ENCODE measurements around the gene RNF26. TPM values are rescaled to one million over a fixed set of nuclear protein-coding genes. Genes with fewer than 3 reads are reported as not detected.

The RNF26 gene
- total RNA-seq, 1 experiment from 2014 or later = 69.0 TPM

- intact Hi-C loops (cut with micrococcal nuclease; ENCODE audit: unreplicated experiment) = no loop called here
- in situ Hi-C loops (cut with HindIII; ENCODE audit: low pct_unique_long_range_greater_than_20kb, low sequenced_read_pairs) = no loop called here
- no peak within 1 kb of the TSS for H3K27ac ChIP-seq (ENCODE audit: low read length)
These were observed 12.3 kb downstream of the RNF26 start, which contains the start of gene MFRP for GRCh38 chr11:119346605-119347004. TSS of gene MFRP (minus strand) at chr11:119346705. CDS start at chr11:119346513, 192 bp downstream.

DNA sequence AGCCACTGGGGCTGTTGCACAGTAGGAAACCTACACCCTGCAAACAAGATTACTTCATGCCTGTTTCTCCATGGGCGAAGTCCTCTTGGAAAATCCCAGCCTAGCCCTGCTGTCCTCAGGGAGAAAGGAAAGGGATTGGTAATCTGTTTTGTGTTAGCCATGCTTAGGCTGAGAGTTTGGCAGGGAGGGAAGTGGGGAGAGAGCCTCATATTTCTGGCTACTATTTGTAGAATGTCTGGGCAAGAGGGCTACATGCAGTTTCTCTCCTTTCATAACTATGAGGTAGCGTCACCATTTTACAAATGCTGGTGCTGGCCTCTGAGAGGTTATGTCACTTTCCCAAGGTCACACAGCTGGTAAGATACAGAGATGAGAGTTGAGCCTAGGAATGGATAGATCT is 12.9 kb downstream of the RNF26 start:
- H3K9me3 ChIP-seq (ENCODE audit: control insufficient read depth, insufficient read depth, low read depth, low read length) = no peaks in the 10 kb centered on the region
- DNase-seq (ENCODE audit: low read depth, low spot score) = no peak
- no peaks in the 10 kb centered on the region for H3K36me3 ChIP-seq (ENCODE audit: control insufficient read depth, insufficient read depth, low read length)
- H3K4me3 ChIP-seq (ENCODE audit: low read depth in 2 of 2, low read length in 2 of 2) = no peak overlapping the region
- no peak for TF ChIP-seq TCF7L2 (IDR thresholded peaks at IDR 0.05; ENCODE audit: low read depth, low read length)
- no peak for TF ChIP-seq POLR2AphosphoS5 (IDR thresholded peaks at IDR 0.05; ENCODE audit: low read depth, low read length)
- TF ChIP-seq, protein P1, sequence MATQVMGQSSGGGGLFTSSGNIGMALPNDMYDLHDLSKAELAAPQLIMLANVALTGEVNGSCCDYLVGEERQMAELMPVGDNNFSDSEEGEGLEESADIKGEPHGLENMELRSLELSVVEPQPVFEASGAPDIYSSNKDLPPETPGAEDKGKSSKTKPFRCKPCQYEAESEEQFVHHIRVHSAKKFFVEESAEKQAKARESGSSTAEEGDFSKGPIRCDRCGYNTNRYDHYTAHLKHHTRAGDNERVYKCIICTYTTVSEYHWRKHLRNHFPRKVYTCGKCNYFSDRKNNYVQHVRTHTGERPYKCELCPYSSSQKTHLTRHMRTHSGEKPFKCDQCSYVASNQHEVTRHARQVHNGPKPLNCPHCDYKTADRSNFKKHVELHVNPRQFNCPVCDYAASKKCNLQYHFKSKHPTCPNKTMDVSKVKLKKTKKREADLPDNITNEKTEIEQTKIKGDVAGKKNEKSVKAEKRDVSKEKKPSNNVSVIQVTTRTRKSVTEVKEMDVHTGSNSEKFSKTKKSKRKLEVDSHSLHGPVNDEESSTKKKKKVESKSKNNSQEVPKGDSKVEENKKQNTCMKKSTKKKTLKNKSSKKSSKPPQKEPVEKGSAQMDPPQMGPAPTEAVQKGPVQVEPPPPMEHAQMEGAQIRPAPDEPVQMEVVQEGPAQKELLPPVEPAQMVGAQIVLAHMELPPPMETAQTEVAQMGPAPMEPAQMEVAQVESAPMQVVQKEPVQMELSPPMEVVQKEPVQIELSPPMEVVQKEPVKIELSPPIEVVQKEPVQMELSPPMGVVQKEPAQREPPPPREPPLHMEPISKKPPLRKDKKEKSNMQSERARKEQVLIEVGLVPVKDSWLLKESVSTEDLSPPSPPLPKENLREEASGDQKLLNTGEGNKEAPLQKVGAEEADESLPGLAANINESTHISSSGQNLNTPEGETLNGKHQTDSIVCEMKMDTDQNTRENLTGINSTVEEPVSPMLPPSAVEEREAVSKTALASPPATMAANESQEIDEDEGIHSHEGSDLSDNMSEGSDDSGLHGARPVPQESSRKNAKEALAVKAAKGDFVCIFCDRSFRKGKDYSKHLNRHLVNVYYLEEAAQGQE (IDR thresholded peaks at IDR 0.05; ENCODE audit: insufficient read depth in 1 of 2, low read depth in 2 of 2, low read length in 1 of 2) = no peak
- no peak for TF ChIP-seq SIN3A (IDR thresholded peaks at IDR 0.05; ENCODE audit: borderline replicate concordance, insufficient read depth, low read depth, low read length)
- TF ChIP-seq, protein P2, sequence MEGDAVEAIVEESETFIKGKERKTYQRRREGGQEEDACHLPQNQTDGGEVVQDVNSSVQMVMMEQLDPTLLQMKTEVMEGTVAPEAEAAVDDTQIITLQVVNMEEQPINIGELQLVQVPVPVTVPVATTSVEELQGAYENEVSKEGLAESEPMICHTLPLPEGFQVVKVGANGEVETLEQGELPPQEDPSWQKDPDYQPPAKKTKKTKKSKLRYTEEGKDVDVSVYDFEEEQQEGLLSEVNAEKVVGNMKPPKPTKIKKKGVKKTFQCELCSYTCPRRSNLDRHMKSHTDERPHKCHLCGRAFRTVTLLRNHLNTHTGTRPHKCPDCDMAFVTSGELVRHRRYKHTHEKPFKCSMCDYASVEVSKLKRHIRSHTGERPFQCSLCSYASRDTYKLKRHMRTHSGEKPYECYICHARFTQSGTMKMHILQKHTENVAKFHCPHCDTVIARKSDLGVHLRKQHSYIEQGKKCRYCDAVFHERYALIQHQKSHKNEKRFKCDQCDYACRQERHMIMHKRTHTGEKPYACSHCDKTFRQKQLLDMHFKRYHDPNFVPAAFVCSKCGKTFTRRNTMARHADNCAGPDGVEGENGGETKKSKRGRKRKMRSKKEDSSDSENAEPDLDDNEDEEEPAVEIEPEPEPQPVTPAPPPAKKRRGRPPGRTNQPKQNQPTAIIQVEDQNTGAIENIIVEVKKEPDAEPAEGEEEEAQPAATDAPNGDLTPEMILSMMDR (IDR thresholded peaks at IDR 0.05) = no peak
- CTCF ChIA-PET = no interaction called here
- ATAC-seq = no peak
- POLR2A ChIA-PET = no interaction called here
- H3K27ac ChIP-seq (ENCODE audit: low read length) = no peak overlapping the region
- in situ Hi-C loops (cut with HindIII; ENCODE audit: low pct_unique_long_range_greater_than_20kb, low sequenced_read_pairs) (no loop called here), intact Hi-C loops (cut with micrococcal nuclease; ENCODE audit: unreplicated experiment) (no loop called here)
- no TSS peak for BruUV-seq (replicated peaks)
- no peaks in the 10 kb centered on the region for H3K27me3 ChIP-seq (ENCODE audit: control insufficient read depth, insufficient read depth, low read length)
- H3K4me1 ChIP-seq (ENCODE audit: control insufficient read depth, insufficient read depth, low read length) = no peaks in the 10 kb centered on the region

More at GRCh38 chr11:119346605-119347004, 12.3 kb downstream of the RNF26 start, which contains the start of gene MFRP:
- ATAC-seq (no peak), DNase-seq (ENCODE audit: low read depth, low spot score) (no peak)
- ChIA-PET CTCF (no interaction called here), POLR2A (no interaction called here)
- H3K4me1 ChIP-seq (ENCODE audit: control insufficient read depth, insufficient read depth, low read length) = no peaks in the 10 kb centered on the region
- no peaks in the 10 kb centered on the region for H3K27me3 ChIP-seq (ENCODE audit: control insufficient read depth, insufficient read depth, low read length)
- H3K4me3 ChIP-seq (ENCODE audit: low read depth in 2 of 2, low read length in 2 of 2) = no peak within 1 kb of the TSS
- BruUV-seq (replicated peaks) = no TSS peak
- no peaks in the 10 kb centered on the region for H3K36me3 ChIP-seq (ENCODE audit: control insufficient read depth, insufficient read depth, low read length)
- no peaks in the 10 kb centered on the region for H3K9me3 ChIP-seq (ENCODE audit: control insufficient read depth, insufficient read depth, low read depth, low read length)
- TF ChIP-seq POLR2AphosphoS5 (IDR thresholded peaks at IDR 0.05; ENCODE audit: low read depth, low read length) = no peak
- TF ChIP-seq, protein P2 (IDR thresholded peaks at IDR 0.05) = no peak

All from Panc1 (cell line).